ENCODE data around the gene CSMD2.

DNA sequence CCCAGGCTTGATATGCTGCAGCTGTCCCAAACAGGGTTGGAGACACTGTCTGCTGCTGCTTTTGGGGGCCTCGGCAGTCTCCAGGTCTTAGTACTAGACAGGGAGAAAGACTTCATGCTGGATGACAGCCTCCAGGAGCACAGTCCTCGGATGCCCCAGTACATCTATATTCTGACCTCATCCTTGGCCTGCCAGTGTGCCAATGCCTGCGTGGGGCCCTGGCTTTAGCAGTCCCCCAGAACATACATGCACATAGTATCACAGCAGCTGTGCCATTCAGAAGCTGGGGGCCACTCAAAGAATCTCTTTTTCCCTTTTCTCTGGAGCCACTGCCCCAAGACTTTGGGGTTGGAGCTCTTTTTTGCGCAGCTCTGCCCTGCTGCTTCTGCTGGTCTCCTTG lies 697.0 kb downstream of the CSMD2 start:
- TF ChIP-seq, protein P1, sequence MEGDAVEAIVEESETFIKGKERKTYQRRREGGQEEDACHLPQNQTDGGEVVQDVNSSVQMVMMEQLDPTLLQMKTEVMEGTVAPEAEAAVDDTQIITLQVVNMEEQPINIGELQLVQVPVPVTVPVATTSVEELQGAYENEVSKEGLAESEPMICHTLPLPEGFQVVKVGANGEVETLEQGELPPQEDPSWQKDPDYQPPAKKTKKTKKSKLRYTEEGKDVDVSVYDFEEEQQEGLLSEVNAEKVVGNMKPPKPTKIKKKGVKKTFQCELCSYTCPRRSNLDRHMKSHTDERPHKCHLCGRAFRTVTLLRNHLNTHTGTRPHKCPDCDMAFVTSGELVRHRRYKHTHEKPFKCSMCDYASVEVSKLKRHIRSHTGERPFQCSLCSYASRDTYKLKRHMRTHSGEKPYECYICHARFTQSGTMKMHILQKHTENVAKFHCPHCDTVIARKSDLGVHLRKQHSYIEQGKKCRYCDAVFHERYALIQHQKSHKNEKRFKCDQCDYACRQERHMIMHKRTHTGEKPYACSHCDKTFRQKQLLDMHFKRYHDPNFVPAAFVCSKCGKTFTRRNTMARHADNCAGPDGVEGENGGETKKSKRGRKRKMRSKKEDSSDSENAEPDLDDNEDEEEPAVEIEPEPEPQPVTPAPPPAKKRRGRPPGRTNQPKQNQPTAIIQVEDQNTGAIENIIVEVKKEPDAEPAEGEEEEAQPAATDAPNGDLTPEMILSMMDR (IDR thresholded peaks at IDR 0.05): no peak
- TF ChIP-seq POLR2A (IDR thresholded peaks at IDR 0.05): no peak
